GM19438 (cell line): ENCODE results near the gene RHBDL3.

Experiments used
- ATAC-seq: cut with Tn5 transposase; IDR thresholded peaks from one replicate; pipeline ENCODE4 v1.9.1; 2021; ENCODE audit warnings: low read depth; ENCODE audit not compliant: unreplicated experiment

The RHBDL3 gene

DNA sequence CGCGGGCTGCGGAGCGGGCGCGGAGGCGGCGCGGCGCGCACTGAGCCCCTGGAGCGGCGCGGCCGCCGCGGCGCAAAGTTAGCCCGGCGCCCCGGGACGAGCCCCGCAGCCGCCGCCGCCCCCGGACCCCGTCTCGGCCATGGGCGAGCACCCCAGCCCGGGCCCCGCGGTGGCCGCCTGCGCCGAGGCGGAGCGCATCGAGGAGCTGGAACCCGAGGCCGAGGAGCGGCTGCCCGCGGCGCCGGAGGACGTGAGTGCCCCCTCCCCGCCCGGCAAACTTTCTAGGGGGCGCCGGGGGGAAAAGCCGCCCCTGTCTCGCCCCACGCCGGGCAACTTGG, 388 bp downstream of the RHBDL3 start:
- ATAC-seq, result no peak

DNA sequence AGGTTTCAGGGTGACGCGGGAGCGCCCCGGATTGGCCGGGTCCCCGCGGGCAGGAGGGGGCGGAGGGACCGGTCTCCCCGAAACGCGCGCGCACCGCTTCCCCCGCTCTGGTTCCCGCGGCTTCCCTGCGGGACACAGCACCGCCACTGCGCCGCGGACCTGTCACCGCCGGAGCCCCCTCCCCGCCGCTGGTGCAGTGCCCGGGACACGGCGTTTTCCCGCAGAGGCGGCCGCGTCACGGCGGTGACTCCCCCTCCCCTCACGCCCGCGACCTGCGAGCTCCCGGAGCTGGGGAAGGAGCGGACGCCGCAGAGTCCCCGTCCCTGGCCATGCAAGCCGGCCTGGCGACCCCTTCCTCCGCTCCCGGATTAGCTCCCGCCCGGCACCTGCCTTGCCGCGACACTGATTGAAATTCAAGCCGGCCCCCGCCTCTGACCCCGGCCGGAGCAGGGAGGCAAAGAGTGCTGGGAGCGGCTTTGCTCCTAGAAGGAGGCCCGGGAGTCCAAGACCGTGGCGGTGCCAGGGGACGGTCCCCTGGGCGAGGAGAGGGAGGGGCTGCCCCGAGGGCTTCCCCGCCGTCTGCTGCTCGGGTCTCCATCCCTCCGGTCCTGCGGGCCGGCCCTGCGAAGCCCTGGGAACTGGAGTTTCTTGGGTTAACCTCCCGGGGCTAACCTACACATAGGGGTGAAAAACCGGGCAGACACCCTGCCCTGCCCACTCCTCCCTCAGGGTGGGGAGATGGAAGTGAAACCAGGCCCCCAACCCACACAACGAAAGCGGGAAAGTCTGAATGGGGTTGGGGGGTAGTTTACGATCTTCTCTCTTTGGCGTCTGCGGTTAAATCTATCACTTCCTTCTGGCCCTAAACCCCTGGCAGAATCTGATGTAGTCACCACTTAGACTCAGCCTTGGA, 1.0 kb downstream of the RHBDL3 start:
- no peak for ATAC-seq

DNA sequence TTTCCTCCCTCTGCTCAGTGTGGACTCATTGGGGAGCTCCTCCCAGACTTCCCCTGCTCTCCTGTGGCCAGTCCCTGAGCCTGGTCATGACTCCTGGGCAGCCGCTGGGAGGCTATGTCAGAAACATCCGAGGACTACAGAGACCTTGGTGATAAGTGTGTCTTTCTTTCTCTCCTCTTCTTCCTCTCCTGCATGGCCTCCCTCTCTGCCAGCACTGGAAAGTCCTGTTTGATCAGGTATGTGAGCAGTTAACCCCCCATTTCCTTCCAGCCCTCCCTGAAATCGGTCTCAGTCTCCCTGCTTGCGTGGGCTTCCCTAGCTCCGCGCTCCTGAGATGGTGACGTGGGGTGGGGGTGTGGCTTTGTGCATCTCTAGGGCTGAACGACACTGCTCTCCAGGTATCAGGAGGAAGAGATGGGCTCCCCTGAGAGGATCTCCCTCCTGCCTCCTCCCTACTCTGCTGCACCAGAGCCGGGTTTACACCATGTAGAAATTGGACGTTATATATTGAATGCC, 2.1 kb downstream of the RHBDL3 start:
- ATAC-seq, result no peak

DNA sequence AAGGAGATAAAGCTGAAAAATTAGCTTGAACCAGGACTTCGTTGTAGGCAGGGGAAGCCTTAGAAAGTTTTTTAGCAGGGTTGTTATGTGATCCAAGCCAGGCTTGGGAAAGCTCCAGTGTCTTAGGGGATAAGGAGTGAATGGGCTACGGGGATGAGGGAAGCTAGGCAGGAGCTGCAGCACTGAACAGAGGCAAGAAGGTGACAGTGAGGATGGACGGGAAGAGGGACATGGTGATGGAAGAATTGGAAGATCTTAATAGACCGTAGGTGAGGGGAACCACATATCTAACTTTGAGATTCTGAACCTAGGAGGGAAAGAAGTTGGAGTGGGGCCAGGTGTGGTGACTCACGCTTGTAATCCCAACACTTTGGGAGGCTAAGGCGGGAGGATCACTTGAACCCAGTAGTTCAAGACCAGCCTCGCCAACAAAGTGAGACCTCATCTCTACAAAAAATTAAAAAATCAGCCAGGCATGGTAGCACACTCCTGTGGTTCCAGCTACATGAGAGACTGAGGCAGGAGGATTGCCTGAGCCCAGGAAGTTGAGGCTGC, 3.2 kb downstream of the RHBDL3 start:
- no peak for ATAC-seq

DNA sequence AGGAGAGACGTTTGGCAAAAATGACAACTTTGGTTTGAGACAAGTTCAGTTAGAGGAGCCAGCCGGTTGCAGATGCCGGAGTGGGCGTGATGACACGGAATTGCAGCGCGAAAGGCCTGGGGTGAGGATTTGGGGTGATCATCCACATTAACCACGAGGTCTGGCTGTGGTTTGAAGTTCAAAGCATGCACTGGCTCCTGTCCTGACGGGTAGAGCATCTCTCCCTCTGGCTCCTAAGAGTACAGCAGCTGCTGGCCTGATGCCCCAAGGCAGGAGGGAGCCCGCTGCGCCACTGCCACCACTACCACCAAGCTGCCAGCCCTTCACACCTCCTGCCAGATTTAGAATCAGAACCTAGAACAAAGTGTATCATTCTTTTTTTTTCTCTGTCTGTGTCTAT, 3.7 kb downstream of the RHBDL3 start:
- no peak for ATAC-seq

DNA sequence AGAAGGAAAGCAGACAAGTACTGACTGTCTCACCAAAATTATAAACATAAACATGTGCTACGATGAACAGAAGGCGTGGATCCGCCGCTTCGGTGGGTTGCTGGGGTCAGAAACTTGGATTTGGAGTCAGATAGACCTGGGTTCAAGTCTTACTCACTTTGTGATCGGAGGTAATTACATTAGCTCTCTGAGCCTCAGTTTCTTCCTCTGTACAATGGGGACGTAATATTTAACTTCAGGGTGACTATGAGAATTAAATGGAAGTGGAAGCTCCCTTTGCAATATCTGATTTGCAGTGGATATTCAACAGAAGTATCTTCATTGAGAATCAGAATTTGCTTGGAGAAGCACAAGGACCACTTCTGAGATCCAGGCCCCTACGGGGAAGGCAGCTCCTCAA, 6.2 kb downstream of the RHBDL3 start:
- no peak for ATAC-seq

DNA sequence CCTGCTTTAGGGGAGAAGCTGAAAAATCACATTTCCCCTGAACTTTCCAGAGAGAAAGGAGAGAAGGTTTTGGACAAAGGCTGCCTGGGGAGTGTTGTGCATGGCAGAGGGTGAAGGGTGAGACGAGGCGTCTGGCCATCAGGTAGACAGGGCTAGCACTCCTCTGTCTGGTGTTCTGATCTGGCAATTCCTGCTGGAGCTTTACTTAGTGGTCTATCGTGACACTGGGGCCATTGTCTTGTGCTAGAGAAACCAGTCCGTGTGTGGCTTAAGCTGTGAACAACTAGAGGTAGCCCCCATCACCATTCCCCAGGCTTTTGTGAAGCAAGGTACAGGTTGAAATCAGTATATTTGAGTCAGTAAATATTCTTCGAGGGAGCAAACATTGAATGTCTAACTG, 8.5 kb downstream of the RHBDL3 start:
- ATAC-seq, result no peak

DNA sequence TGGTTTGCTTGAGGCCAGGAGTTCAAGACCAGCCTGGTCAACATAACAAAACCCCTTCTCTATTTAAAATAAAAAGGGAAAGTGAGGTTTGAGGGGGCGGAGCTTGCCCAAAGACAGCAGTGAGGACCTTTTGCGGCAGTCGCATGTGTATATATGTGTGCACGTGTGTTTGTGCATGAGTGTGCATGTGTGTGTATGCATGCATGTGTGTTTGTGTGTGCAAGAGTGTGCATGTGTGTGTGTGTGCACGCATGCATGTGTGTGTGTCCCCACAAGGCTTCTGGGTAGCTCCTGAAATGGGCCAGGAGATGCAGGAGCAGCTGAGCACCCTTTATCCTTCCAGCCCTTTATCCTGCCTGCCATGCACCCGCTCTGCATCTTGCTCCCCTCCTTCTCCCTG, 9.0 kb downstream of the RHBDL3 start:
- no peak for ATAC-seq

DNA sequence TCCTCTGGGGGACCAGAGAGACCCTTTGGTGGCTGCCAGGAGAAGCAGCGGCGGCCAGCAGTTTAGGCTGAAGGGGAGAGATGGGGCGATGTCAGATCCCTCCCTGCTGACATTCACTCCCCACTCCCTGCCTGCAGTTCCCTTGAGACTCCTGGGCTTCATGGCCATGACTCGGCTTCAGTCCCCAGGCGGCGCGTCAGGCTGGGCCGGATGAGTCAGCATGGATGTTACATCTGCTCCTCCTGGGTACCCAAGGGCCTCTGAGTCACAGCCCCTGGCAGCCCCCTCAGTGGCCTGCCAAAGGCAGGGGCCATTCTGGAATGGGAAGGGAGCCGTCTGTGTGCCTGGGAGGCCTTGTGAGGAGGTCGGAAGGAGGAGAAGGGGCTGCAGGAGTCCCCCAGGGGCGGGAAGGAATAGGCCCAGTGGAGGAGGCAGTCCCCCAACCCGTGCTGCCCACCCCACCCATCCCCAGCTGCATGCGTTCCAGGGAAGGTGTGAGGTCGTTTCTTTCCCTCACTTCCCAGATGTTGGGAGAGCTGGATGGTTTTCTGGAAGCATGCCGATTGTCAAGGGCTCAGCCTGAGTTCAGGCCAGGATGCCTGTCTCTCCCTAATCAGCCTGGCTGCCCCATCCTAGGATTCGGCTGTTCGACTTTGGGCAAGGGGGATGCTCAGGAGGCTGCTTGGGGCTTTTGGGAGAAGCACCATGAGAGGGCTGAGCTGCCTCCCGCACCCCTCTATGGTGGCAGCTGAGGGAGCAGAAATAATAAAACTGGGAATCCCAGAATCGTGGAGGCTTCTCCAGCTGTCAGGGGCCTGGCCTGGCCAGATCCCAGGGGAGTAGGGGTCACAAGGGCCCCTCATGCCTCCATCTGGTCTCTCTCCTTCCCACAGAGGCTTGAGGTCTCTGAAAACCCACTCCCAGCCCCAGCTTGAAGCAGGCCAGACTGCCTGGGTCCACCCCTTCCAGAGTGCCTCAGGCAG, 9.7 kb downstream of the RHBDL3 start:
- ATAC-seq, result no peak

DNA sequence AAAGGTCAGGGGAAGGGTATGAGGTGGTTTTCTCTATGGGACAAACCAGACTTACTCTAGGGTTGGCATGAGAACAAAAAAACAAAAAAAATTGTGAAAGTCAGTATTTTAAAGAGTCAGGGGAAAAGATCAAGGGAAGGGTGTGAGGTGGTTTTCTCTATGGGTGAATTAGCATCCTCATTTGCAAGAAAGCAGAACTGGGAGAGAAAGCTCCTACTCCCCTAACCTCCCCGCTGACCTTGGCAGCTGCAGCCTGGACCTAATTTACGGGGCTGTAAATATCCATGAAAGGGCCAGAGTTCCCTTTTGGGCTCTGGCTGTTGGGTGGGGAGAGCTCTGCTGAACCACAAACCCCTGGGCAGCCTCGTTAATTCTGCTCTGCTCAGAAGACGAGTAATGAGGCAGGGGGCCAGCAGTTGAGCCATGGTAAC, 10.6 kb downstream of the RHBDL3 start:
- ATAC-seq, result no peak

DNA sequence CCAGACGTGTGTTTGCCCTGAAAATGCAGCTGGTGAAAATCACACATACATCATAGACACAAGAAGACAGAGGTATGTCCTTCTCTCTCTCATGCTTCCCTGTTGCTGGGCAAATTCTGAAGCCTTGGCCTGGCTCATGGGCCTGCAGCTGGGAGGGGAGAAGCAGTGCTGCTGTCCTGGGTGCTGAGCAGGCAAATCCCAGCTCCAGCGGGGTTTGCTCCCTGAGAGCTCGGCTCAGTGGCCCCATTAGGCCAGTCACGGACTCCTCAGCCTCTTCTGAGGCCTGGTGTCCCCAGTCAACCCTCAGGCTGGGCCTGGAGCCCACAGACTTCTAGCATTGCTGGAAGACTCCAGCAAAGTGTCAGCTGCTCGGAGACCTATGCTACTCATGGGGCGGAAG, 11.7 kb downstream of the RHBDL3 start:
- ATAC-seq, result no peak

DNA sequence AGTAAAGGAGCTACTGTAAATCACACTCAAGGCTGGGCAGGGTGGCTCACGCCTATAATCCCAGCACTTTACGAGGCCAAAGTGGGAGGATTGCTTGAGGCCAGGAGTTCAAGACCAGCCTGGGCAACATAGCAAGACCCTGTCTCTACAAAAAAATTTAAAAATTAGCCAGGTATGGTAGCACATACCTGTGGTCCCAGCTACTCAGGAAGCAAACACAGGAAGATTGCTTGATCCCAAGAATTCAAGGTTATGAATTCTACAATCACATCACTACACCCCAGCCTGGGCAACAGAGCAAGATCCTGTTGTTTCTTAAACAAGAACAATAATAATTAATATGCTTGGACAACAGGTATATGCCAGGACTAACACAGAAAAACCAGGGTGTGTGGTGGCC, 13.2 kb downstream of the RHBDL3 start:
- no peak for ATAC-seq

DNA sequence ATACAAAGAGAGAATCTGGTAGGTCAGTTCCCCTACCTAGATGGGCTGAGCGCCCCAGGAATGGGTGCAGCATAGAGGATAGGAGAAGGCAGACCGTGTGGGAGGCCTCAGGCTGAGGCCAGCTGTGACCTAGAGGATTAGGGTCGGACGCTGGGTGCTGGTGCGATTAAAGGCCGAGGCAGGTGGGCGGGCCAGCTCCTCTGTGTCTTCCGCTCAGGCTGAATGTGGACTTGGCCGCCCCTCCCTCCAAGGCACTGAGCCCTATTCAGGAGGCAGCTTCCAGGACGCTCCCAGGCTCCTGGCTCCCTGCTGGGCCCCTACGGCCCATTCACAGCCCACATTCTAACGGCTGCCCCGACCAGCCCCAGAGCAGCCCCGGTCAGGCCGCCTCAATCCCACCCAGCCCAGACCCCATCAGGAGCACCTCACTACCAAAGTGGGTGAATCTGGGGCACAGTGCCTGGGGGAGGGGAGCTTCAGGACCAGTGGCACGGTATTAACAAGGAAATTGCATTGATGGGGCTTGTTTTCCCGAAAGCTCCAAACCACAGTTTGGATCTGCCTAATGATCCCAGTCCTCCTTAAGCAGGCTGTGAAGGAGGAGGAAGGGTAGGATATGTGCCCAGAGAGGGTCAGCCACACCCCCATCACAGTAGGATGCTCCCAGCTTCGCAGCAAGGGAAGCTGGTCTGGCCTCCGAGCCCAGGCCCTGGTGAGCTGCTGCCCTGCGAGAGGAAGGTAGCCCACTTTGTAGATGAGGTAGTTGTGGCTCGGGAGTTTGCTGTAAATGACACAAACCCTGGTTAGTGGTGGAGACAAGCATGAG, 14.5 kb downstream of the RHBDL3 start:
- ATAC-seq, result no peak

DNA sequence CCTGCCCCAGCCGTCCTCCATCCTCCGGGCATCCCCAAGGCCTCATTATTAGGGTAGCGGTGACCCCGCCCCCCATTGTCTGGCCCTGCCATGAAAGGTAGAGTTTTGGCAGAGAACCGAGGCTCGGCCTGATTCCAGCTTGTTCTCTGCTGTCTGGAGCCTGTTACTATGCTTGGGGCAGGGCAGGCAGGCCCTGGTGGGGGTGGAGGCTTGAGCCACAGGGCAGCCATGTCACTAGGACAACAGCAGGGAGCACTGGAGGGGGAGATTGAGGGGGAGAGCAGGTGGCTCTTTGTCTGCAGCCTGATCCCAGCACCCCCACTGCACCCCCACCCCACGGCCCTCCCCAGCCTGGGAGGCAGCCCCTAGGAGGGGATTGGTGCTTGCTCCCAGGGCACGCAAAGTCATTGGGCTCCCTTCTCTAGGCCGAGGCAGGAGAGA, 15.4 kb downstream of the RHBDL3 start:
- no peak for ATAC-seq

DNA sequence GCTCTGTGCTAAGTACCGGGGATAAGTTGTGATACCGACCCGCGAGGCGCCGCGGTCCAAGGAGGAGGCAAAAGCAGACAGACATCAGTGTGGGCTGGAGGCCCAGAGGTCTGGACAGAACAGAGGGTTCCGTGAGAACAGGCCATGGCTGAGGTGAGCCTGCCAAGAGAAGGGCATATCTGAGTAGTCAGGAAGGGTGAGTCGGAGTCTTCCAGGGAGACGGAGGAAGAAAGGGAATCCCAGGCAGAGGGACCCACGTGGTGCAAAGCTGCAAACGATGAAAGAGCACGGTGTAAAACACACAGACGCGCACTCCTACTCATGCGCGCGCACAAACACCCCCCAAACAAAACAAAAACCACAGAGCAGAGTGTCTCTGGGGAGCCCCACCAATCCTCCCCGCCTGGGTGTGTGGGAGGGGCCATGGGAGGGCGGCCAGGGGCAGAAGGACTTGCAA, 18.1 kb downstream of the RHBDL3 start:
- no peak for ATAC-seq

DNA sequence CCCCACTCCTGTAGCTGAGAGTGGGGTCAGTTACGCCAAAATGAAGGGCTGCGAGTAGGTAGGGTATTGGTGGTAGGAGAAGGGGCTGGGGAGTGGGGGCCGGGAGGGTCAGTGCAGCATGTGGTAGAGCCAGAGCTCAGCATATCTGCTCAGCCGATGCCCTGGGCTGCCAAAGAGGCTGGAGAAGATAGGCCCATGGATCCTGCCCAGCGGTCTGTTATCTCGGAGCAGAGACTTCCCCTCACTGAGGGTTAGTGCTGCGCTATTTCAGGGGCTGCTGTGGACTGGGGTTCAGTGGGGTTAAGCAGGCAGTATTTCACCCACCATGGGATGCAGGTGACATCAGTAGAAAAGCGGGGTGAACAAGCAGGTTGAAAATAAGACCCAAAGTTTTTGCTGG, 19.7 kb downstream of the RHBDL3 start:
- ATAC-seq, result no peak

DNA sequence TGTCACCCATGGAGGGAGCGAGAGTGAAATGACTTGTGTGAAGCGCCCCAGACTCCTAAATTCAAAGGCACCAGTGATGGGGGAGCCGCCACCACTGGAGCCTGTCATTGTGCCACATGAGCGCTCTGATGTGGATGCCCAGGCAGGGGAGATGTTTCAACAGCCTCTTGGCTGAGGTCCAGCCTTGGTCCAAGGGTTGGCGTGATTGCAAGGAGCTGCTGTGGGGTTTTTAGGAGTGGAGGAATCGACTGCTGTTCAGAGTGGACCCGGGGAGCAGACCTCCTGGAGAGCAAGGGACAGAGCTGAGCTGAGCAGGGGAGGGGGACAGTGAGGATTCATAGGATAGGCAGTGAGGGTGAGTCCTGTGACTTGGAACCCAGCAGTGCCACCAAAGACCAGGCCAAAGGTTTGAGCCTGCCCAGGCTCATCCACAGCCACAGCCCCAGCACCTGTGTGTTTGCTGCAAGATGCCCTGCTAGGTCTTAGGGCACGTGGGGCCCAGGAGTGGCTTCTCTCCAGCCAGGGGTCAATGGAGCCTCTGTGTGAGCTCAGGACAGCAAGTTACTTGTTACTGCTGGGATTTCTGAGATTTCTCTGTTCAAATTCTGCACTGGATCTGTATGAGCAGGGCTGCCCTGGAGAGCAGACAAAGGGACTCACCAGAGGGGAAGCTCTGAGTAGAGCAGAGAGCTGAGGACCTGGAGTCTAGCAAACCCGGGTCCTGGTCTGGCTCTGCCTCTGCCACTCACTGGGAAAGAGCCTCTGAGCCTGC, 20.3 kb downstream of the RHBDL3 start:
- ATAC-seq, result no peak

DNA sequence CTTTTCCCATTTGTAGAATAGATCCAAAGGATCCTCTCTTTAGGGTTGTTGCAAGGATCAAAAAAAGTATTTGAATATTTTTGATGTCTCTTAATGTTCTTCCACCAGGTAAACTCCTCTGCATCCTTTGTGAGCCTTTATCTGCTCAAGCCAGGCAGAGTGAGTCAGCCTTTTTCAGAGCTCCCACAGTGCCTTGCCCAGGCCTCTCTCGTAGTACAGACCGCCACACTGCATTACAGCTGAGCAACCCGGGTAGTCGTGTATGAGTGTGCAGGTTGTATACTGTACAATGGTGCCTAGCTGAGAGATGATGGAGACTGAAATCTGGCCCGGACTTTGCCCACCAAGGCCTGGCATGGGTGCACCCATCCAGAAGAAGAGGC, 20.9 kb downstream of the RHBDL3 start:
- no peak for ATAC-seq

DNA sequence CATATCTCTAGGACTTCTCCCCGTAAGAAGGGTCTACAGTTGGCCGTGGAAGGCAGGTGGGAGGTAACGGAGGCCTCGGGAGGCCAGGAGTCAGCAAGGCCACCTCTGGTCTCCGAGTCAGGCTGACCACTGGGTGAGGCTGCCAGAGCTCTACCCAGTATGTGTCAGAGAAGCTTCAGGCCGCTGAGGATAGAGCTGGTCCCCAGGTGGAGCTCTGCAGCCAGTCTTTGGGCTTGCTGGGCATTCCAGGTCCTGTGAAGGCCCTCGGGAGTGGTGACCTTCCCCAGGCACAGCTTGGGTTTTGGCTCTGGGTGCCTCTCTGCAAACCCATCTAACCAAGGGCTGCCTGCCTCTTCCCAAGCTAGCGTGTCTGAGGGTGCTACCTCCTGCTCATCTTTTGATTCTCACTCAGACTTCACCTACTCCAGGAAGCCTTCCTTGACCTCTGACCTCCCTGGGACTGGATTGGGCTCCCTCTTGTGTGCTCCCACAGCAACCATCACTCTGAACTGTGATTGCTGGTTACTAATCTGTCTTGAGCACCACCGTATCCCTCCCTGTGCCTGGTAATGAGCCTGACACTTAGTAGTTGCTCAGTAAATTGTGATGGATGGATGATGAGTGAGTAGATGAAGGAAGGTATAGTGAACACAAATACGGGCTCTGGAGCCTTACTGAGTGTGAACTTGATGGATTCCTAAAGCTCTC, 22.3 kb downstream of the RHBDL3 start:
- ATAC-seq, result no peak
